HG03457 (cell line): Measurements from ENCODE around the gene SYNE3.

Experiments
- ATAC-seq: cut with Tn5 transposase; IDR thresholded peaks from one replicate; pipeline ENCODE4 v1.9.1; 2021; ENCODE audit warnings: moderate number of reproducible peaks; ENCODE audit not compliant: unreplicated experiment

Gene SYNE3, protein sequence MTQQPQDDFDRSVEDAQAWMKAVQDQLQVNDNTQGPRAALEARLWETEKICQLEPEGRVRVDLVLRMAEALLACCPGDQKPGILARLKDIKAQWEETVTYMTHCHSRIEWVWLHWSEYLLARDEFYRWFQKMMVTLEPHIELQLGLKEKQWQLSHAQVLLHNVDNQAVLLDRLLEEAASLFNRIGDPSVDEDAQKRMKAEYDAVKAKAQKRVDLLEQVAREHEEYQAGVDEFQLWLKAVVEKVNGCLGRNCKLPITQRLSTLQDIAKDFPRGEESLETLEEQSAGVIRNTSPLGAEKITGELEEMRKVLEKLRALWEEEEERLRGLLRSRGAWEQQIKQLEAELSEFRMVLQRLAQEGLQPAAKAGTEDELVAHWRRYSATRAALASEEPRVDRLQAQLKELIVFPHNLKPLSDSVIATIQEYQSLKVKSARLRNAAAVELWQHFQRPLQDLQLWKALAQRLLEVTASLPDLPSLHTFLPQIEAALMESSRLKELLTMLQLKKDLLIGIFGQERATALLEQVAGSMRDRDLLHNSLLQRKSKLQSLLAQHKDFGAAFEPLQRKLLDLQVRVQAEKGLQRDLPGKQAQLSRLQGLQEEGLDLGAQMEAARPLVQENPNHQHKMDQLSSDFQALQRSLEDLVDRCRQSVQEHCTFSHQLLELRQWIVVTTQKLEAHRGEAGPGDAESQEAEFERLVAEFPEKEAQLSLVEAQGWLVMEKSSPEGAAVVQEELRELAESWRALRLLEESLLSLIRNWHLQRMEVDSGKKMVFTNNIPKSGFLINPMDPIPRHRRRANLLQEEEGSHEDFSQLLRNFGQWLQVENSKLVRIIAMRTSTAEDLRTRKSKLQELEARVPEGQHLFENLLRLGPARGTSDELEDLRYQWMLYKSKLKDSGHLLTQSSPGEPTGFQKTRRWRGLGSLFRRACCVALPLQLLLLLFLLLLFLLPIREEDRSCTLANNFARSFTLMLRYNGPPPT

DNA sequence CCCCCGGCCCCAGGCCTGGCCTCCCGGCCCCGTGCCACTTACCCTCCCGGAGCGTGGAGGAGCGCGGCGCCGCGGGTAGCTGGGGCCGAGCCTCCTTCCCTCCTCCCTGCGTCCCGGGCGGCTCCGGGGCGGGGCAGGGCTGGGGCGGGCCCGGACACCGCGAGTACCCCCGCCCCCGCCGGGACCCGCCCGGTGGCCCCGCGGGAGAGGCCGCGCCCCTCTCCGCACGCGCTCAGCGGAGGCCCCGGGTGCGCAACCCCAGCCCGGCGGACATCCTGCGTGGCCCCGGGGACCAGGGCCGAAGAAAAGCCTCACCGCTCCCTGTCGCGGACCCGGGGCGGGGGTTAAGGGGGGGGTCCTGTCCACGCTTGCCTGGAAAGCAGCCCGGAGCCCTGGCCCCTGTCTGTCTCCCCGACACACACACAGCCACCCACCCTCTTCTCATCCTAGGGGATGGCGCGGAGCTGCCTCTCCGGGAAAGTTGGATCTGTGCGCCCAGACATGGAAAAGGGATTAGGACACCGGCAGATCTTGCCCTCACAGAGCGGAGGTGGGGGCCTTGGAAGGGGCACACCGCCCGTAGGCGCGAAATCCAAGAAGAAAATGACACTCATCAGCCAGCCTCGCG, at the start of gene SYNE3:
Gene SYNE3, minus strand, starts transcription at position 97 of the 628 bp plus-strand sequence. CDS start 40,829 bp downstream, outside the sequence.
- peak; percentile 30 for ATAC-seq

DNA sequence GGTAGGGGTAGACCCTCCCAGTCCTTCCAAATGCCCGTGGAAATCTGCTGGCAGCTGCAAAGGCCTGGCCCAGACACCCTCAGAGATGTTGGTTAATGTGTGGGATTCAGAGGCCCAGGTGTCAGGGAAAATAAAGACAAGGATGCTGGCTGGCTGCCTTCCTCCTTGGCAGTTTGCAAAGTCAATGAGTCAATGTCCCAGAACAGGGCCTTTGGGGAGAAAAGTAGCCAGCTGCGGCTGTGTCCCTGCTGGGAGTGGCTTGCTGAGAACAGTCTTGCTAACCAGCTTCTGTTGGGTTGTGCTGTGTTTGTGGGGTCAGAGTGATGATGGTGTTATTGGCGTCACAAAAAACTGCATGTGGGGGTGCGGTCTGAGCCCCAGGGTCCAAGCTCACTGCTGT, 47.6 kb upstream of the SYNE3 start:
- ATAC-seq, result no peak

DNA sequence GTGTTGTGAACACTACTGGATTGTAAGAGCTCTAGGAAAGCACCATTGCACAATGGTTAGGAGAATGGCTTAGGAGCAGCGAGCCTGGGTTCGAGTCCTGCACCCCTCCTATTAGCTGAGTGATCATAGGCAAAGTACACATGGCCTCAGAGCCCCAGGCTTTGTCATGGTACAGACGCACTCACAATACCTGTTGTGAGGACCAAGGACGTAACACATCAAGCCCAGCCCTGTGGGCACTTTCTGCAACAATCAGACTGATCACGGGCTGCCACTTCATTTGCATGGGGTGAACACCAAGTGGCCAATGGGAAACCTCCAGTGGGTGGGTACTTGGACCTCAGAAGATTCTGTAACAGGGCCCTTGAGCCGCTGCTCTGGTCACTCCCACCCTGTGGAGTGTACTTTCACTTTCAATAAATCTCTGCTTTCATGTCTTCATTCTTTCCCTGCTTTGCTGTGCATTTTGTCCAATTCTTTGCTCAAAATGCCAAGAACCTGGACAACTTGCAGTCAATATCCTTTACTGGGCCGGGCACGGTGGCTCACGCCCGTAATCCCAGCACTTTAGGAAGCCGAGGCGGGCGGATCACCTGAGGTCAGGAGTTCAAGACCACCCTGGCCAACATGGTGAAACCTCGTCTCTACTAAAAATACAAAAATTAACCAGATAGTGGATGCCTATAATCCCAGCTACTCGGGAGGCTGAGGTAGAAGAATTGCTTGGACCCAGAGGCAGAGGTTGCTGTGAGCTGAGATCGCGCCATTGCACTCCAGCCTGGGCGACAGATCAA, 46.6 kb upstream of the SYNE3 start:
- ATAC-seq, result no peak

DNA sequence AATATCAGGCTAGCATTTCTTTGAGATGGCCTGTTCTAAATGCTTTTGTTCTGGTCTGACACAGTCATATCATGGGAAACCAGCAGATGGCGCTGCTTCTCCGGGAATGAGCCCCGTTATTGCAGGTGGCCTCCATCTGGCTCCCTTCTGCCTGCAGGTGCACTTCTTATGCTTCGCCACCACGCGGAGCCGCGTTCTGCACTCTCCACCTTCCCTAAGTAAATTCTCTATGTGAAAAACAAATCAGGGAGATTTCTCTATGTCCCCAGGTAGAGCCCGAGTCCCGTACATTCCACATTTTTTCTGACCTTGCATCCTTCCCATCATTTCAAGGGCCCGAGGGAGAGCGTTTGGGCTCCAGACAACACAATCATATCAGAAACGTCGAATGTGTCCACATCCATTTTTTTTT, 44.6 kb upstream of the SYNE3 start:
- ATAC-seq, result no peak

DNA sequence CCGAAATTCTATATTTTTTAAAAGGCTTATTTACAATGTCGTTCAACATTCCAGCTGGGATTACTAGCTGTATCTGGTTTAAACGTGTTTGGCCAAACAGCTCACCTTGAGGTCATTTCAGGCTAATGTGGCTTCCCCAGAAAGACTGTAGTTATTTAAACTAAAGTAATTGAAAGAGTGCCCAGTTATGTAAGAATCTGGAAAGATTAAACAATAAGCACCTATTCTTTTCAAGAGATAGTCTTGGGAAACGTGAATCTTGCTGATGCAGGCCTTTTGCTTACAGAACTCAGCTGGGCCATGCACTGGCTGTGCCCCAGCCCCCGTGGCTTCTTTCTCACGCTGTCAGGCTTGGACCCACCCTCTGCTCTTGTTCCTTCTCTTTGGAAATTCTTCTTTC, 42.8 kb upstream of the SYNE3 start:
- no peak for ATAC-seq

DNA sequence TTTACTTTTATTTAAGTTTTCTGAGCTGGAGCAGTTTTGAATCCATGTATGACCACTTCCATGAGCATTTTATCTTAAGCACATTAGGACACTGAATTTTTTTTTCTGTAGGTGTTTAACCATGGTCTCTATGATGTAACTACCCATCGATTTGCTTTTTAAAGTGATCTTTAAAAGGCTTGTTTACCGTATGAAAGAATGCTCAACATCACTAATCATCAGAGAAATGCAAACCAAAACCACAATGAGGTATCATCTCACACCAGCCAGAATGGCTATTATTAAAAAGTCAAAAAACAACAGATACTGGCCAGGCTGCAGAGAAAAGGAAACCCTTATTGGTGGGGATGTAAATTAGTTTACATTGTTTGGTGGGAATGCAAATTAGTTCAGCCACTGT, 41.4 kb upstream of the SYNE3 start:
- no peak for ATAC-seq

DNA sequence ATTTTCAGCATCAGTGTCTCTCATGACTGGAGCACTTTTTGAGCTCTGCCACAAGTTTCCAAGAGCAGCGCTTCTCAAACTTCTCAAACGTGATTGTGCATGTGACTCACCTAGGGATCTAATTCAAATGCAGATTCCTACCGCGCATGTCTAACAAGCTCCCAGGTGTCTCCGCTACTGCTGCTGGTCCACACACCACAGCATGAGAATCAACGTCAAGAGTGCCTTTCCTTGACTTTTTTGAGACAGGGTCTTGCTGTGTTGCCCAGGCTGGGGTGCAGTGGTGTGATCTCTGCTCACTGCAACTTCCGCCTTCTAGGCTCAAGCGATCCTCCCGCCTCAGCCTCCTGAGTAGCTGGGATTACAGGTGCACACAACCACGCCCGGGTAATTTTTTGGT, 40.8 kb upstream of the SYNE3 start:
- no peak for ATAC-seq

DNA sequence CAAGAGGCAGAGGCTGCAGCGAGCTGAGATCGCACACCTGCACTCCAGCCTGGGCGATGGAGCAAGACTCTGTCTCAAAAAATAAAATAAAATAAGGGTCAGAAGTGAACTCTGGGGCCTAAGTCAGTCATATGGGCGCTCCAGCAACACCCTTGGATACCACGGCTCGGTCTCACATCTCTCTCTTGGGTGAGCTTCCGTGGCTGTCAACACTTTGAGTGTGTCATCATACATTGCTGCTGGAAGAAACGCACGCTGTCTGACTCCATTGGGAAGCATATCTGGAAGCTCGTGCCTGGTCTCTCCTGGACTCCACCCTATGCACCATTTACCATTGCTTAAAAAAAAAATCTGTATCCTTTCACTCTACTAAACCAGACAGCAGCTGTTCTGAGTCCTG, 38.6 kb upstream of the SYNE3 start:
- no peak for ATAC-seq

DNA sequence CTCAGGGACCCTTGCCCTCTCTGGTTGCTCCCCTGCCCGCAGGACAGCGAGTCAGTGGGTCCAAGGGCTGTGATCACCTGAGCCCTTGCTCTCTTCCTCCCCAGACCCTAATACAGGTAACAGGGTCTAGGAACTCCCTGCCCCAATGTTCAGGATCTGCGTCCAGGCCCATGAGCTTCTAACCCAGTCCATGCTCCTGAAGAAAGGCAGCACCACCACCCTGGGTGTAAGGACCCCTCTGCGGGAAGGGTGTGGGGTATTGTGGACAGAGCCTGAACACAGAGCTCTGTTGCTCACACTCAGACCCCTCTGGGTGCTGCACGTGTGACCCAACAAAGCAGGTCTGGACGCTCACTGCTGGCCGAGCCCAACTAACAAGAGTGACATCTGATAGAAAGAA, 36.7 kb upstream of the SYNE3 start:
- ATAC-seq, result no peak

DNA sequence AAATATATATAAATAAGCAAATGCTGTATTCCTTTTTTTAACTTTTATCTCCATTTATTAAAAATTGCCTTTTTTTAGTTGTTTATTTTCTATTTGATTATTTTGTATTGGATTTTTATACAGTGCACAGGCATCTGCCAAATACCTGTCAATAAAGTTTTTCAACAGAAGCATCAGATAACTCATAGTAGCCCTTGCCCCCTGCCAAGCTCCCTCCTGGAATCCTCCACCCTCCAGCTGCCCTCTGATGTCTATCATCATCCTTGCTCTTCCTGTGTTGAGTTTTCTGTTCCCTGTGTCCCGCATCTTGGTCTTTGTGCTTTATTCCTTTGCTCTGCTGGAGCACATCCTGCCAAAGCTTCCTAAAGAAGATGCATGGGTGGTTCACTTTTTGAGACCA, 35.0 kb upstream of the SYNE3 start:
- ATAC-seq, result no peak

DNA sequence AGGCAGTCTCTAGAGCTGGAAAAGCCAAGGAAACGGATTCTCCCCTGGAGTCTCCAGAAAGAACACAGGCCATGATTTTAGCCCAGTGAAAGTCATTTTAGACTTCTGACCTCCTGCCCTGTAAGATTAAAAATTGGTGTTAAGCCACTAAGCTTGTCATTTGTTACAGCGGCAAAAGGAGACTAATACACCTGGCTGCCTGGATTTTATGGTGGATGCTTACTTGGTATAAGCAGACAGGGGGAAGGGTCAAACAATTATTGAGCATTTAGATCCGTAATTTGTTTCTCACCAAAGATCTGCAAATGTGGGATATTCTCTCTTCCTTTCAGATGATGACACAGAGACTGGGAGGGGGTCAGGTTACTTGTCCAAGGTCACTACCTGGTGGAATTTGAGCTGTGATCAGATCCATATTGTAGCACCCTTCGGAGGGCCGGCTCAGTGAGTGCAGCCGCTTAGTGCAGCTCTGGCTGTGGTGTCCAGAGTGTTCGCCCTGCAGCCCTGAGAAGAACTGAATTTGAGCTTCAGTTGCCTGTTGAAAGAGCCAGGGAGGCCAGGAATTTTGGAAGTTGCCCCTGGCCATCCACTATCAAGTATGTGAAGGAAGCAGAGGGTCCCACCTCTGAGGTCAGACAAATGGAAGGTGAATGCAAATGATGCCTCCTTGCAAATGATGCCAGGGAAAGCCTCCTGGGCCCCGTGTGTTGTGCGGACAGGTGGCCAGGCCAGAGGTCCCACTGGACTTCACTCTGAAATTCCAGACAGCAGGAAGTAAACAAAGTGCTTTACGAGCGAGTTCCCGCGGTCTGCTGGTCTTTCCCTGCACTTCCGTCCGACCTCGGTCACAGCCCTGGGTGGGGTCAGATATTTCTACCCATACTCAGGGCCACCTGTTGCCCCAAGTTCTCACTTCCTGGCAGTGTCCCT, 33.5 kb upstream of the SYNE3 start:
- no peak for ATAC-seq

DNA sequence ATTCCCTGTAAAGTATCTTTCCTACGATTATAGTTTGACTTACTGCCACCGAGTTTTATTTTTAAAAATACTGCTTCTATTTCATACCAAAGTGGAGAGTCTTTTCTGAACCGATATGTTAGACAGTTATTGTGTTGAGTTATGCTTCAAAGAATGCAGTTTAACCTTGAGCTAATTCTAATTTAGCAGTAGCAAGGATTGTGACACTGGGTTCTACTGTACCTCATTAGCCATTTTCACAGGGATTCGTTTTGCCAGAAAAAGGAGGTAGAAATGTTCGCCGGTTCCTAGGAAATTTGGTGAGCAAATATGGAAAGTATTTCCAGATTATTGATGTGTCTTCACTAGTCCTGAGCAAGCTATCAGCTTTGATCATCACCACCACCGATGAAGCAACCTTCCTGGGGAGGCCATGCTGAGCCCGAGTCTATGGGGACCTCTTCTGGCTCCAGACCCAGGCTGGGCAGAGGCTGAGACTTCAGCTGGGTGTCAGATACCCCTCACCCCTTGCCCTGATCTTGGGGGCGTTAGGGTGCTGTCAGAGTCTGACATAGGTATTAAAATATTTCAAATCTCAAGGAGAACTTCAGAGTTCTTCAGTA, 32.0 kb upstream of the SYNE3 start:
- ATAC-seq, result no peak

DNA sequence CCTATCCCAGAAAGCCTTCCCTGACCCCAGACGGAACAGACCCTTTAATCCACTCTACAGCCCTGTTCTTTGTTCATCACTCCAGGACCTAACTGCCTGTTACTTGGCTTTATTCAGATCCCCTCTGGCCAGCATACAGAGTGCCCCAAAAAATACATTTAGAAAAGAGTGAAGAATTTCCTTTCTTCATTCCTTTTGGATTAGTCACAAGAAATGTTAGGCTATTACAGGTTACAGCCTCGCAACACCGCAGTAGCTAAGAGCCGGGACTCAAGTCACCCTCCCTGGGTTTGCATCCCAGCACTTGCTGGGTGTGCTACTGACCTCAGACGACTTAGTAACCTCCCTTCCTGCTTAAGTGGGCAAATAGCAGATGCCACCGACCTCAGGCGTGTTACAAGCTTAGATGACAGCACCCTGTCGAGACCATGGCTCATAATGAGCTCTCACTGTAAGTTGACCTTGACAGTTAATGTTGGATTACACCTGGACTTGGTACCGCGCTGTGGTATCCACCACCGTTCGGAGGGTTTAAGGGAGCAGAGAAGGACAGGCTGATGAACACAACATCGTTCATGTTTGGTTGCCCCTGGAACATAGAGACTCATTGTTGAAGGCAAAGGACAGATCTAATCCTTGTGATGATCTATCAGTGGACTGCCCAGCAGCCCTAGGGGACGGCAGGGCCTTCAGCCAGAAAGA, 31.3 kb upstream of the SYNE3 start:
- ATAC-seq, result no peak

DNA sequence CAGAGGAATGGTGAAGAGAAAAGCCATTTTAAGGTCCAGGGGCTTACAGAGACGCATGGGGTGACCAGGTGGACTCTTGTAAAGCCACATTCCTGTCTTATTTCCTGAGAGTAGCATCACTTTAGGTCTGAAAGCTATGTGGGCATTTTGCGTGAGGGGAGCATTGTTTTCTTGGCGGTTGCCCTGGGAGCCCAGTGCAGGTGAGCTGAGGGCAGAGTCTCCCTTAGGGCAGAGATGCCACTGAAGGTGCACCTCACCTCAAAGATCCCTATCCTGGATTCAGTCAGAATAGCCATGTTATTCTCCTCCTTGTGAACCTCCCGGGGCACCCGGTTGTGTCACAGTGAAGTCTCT, 30.8 kb upstream of the SYNE3 start:
- ATAC-seq, result no peak

DNA sequence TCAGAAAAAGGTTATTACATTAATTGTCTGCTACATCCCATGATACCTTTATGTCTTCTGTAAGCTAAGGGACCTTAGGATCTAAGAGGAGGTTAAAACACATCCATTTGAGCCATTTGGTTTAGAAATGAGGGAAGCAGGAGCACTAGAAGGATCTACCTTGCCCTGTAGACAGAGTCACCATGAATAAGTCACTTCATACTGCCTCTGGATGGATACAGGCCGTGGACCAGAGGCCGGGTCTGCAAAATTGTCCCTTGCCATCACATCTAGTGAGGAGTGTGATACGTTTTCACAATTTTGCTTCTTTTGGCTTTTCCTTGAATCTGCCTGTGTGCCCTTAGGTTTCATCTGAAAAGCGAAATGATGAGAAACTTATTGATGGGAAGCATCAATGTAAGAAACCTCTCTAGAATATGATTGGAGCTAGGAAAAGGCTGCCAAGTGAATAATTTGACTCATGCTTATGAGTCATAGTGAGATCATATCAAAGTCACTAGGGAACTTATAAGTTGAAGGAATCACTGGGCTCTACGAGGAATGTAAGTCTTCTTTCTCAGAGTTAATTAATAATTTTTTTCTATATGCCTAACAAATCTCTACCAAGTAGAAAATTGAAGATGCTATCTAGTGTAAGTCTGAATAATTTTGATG, 29.2 kb upstream of the SYNE3 start:
- no peak for ATAC-seq

DNA sequence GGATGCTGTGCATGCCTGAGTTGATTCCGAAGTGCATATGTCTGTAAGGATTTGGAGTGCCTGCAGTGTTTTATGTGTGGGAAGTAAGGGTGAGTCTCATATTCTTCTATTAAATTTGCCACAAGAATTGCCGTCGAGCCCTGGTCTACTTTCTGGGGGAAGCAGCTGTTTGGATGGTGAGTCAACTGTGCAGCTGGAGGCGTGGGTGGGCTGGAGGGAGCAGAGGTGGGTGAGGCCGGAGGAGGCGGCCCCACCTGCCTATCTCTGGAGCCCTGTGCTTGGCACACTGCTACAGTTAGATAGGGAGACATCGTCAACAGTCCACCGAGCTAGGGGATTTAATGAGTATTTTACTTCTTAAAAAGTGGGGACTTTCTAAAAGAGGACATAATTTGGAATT, 28.1 kb upstream of the SYNE3 start:
- no peak for ATAC-seq

DNA sequence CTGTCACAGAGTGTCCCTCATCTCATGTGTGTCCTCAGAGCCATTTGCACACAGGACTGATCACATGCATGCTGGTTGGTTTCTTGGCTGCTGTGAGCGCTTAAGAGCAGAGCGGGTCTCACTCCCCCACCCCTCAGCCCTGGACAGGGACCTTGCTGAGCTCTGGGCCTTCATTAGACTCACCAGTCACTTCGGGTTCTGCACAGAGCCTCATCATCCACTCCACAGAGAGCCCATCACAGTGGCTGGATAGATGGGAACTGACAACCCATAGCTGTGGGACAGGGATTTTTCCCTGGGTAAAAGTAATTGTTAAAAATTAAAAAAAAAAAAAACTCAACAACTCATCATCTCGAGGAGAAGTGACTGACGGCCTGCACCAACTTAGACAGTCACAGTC, 26.6 kb upstream of the SYNE3 start:
- no peak for ATAC-seq
